Endometrium (tissue), 2 donors: Measurements from ENCODE around the gene PPP1R3A.
"Not testable (repeated sequence)": the region's sequence is repeated elsewhere in the genome, so short reads cannot be mapped to it uniquely, and the experiment has no call there.

ENCODE experiments used
- FAIRE-seq: peaks from 2 replicates; lab custom pipeline; 2012; peaks lifted over from hg19 to GRCh38; lab: Jason Lieb, UNC
- donor health status: control.
- donor health status: control.

PPP1R3A gene

DNA sequence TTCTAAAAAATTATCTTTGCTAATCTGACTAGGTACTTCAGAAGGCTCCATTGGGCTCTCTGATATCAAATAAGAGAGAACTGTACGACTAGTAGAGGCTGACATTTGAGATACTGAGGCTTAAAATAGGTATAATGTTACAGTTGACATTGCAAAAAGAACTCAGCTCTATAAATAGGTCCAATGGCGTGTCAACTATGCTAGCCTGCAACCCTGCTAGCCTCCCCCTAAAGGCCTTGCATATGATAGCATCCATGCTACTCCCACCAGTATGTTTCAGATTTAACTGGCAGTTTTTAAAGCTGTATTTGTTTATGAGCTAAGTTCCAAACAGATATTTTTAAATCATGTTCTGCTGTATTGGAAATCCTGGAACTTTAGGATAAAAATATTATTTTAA, at the start of gene PPP1R3A:
PPP1R3A (minus strand) TSS at position 64 of the 400 bp plus-strand sequence; CDS start at position 51, 13 bp downstream.
- no peak for FAIRE-seq

DNA sequence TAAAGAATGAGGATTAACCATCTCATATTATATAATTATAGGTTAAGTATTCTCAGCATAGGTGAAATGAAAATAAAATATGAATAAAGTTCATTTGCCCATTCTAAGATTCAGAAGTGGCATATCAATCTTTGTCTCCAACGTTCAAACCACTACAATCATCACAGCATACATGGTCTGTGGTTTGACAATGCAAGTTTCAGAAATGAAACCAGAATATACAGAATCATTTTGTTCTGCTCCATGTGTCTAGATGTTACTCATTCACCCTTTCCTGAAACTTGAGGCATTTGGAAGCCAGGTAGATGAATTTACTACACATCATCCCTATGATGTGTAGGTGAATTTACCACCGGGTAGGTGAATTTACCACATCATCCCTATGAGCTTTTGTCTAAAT, 44.5 kb upstream of the PPP1R3A start:
- no peak for FAIRE-seq

GRCh38 chr7:113959910-113960309, 41.1 kb upstream of the PPP1R3A start:
- FAIRE-seq, result no peak

DNA sequence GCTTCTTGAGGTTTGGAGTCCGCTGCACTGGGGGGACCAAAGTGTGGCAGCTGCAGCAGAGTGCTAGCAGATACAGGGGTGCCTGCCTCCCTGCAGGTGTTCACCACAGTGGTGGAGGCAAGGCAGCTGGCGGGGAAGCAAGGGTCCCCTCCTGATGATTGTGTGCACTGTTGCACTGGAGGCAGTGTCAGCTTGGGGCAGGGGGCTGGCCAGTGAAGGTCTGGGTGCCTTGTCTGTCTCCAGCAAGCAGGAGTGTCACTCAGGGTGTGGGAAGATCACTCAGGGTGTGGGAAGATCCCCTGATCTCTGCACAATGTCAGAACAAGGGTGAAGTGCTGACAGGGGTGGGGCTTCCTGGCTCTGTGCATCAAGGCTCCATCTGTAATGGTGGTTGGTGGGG, 36.3 kb upstream of the PPP1R3A start:
- no peak for FAIRE-seq

DNA sequence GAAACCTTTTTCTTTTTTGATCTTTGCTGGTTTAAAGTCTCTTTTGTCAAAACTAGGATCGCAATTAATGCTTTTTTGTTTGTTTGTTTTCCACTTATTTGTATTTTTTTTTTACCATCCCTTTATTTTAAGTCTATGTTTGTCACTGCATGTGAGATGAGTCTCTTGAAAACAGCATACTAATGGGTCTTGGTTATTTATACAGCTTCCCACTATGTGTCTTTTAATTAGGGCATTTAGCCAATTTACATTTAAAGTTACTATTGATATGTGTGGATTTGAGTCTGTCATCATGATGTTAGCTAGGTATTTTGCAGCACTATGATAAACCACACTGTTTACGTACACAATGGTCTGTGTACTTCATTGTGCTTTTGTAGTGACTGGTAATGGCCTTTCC, 34.7 kb upstream of the PPP1R3A start:
- FAIRE-seq, result no peak

- no peak for FAIRE-seq
Measured at GRCh38 chr7:113945018-113945938, 26.5 kb upstream of the PPP1R3A start.

GRCh38 chr7:113936982-113937381, 18.2 kb upstream of the PPP1R3A start:
- FAIRE-seq, result no peak

- no peak for FAIRE-seq
Measured at GRCh38 chr7:113936535-113936934, 17.7 kb upstream of the PPP1R3A start.

DNA sequence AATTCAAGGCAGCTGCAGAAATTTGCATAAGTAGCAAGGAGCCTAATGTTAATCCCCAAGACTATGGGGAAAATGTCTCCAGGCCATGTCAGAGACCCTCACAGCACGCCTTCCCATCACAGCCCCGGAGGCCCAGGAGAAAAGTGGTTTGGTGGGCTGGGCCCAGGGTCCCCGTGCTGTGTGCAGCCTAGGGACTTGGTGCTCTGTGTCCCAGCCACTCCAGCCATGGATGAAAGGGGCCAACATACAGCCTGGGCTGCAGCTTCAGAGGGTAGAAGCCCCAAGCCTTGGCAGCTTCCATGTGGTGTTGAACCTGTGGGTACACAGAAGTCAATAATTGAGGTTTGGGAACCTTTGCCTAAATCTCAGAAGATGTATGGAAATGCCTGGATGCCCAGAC, 10.6 kb upstream of the PPP1R3A start:
- FAIRE-seq, result not testable (repeated sequence)

GRCh38 chr7:113928112-113928511, 9.3 kb upstream of the PPP1R3A start:
- no peak for FAIRE-seq

- FAIRE-seq, result no peak
Measured at GRCh38 chr7:113922049-113922448, 3.2 kb upstream of the PPP1R3A start.

DNA sequence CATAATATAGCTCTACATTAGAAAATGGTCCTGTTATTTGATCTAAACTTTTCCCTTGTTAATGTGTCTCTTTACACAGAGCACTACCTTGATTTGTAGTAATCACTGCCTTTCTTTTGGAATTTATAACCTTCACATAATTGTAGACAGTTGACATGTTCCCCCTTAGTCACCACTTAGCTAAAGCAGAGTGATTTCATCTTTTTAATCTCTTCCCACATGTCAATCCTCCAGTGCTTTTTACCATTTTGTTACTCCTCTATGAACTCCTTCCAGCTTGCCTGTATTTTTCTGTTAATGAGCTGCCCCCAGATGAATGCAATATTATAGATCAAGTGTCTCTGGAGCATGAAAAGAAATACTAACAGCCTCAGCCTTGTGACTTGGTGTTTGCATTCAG, 2.6 kb upstream of the PPP1R3A start:
- FAIRE-seq, result no peak

DNA sequence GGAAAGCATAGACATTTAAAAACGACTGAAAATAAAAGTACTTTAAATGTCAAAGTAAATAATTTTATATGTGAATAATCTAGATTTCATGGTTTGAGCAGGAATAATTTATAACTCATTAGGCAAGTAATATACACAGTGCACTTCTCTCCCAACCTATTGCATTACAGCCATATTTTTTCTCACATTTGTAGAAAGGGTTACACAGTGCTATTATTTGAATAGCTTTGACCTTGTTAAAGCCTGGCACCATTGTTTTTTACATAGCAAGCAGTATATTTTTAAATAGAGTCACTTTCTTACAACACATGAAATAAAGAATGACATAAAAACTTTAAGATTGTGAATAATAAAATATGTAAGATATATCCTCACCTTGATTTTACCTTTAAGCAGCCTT, 969 bp downstream of the PPP1R3A start:
- FAIRE-seq, result no peak

- FAIRE-seq, result no peak
Measured at GRCh38 chr7:113915956-113916355, 2.9 kb downstream of the PPP1R3A start.

GRCh38 chr7:113912876-113913275, 5.9 kb downstream of the PPP1R3A start:
- FAIRE-seq, result no peak

DNA sequence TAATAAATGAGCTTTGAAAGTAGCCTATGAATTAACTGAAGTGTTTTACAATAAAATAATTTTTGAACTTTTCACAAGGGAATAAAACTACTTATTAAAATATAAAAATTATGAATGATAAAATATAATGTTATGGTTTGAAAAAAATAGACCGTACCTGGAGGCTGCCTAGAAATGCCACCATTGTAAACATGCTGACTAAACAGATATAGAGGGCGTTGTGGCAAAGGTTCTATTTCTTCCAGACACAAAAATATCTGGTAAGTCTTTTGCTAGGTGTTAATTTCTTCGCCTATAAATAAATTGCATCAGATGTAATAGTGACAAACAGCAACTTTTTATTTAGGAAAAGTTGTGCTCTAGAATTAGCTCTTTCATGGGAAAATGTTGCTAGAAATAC, 11.2 kb downstream of the PPP1R3A start:
- no peak for FAIRE-seq

- no peak for FAIRE-seq
Measured at GRCh38 chr7:113904521-113904920, 14.3 kb downstream of the PPP1R3A start.

- no peak for FAIRE-seq
Measured at GRCh38 chr7:113892818-113893217, 26.0 kb downstream of the PPP1R3A start.

GRCh38 chr7:113891828-113892227, 27.0 kb downstream of the PPP1R3A start:
- FAIRE-seq, result no peak

DNA sequence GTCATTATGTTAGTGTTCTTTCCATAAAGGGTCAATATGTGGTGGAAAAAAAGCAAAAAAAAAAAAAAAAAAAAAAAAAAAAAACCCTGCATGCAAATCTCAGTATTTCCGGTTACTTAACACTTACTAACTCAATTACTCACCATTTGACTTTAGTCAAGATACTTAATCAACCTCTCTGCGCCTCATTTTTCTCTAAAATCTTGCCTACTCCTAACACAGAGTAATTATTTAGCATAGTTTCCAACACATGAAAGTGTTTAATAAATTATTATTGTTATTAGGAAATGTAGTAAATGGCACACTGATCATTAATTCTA, 27.8 kb downstream of the PPP1R3A start:
- no peak for FAIRE-seq

- FAIRE-seq, result no peak
Measured at GRCh38 chr7:113890331-113891030, 28.3 kb downstream of the PPP1R3A start.

DNA sequence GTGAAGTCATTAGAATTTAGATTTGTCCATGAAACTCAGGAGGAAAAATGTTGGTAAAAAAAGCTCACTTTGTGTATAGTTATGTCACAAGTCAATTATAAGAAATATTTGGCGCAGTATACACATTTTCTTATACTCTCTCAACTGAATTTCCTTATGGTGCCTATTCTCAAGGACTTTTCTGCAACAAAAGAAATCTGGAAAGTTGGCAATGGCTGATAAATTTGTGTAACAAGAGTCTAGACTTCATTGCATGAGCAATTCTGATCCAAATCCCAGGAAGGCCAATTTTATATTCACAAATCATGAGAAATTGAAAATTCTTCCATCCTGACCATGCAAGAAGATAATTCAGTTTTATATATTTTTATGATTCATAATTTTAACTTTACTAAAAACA, 35.7 kb downstream of the PPP1R3A start:
- no peak for FAIRE-seq

DNA sequence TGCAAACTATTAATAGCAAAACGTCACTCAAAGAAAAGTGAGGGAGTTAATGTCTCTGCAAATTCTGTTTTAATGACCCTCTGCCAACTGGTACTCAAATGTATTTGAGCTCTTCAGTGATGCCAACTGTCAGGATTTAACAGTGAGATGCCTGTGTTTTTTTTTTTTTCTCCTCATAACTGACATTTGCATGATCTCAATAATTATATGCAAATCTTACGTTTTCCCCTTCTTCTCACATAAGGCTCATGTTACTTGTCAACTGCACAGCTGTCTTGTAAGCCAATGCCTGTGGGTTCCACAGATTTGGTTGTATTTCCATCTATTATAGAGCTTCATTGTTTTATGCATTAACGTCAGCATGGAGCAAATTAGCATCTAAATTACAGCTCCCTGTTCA, 38.2 kb downstream of the PPP1R3A start:
- FAIRE-seq, result no peak
